LNCaP clone FGC (cell line): ENCODE measurements around the gene RUSF1.

Experiments
- DNase-seq: peaks from one replicate; pipeline ENCODE4 v3.0.0-alpha.2; 2011; ENCODE audit warnings: low read depth
- H3K4me3 ChIP-seq: 2 replicates; pipeline ENCODE4 v1.5.1; 2011; ENCODE audit warnings: mild to moderate bottlenecking, low read depth, low read length, control low read depth
- CTCF ChIP-seq: IDR thresholded peaks from 2 replicates; pipeline ENCODE4 v1.5.1; 2012; ENCODE audit warnings: mild to moderate bottlenecking; ENCODE audit not compliant: control insufficient read depth, insufficient read depth; ENCODE audit errors: extremely low read depth

RUSF1 gene

GRCh38 chr16:31461921-31462804, 46.0 kb downstream of the RUSF1 start:
- no peak for DNase-seq
- TF ChIP-seq CTCF = no peak
- H3K4me3 ChIP-seq = no peak overlapping the region

DNA sequence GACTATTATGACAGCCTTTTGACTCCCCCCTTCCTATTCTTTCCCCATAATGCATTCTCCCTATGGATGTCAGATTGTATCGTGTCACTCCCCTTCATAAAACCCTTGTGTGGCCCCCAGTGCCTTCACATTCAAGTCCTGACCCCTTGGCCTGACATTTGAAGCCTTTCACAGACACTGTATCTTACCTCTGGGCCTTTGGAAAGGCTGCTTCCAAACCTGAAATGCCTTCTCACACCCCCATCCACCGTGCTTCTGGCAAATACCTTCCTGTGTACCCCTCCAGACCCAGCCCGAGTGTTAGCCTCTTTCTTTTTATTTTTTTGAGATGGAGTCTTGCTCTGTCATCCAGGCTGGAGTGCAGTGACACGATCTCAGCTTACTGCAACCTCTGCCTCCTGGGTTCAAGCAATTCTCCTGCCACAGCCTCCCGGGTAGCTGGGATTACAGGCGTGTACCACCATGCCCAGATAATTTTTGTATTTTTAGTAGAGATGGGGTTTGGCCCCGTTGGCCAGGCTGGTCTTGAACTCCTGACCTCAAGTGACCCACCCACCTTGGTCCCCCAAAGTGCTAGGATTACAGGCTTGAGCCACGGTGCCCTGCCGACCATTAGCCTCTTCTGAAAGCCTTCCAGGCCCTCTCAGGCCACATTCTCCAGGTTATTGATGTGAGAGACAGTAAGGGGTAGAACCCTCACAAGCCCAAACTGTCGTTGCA, 46.8 kb downstream of the RUSF1 start:
- DNase-seq = no peak
- TF ChIP-seq CTCF = no peak
- H3K4me3 ChIP-seq = no peak overlapping the region

GRCh38 chr16:31460582-31461002, 47.6 kb downstream of the RUSF1 start:
- peak; percentile 79 for TF ChIP-seq CTCF
- no peak for DNase-seq
- peak overlapping the region; percentile 50 for H3K4me3 ChIP-seq

GRCh38 chr16:31459687-31460581, 48.3 kb downstream of the RUSF1 start:
- peak; percentile 97 for DNase-seq
- no peak for TF ChIP-seq CTCF
- H3K4me3 ChIP-seq = peak overlapping the region; percentile 85

- H3K4me3 ChIP-seq = peak within 1 kb of the TSS; percentile 85
- peak; percentile 81 for TF ChIP-seq CTCF
- peak; percentile 97 for DNase-seq
These were observed 49.1 kb downstream of the RUSF1 start, which contains the start of gene ARMC5 for GRCh38 chr16:31458844-31459686. Gene ARMC5, plus strand, starts transcription at chr16:31459501. Its CDS starts 24 bp downstream, at chr16:31459525.
